Keratinocyte (primary cell): ENCODE measurements around the gene CHRNA10.

Source experiments
- CTCF ChIP-seq, 3 experiments: IDR thresholded peaks in 1 of 3; conservative IDR thresholded peaks in 1 of 3; optimal IDR thresholded peaks in 1 of 3; 2 replicates in 2 of 3; 3 replicates in 1 of 3; pipeline versions ENCODE3 to v1.5.1; 2011; ENCODE audit warnings: low read length in 3 of 3, mild to moderate bottlenecking in 3 of 3, moderate library complexity in 2 of 3, control low read depth in 1 of 3, inconsistent platforms in 1 of 3; ENCODE audit not compliant: insufficient read depth in 2 of 3; ENCODE audit errors: extremely low read depth in 1 of 3
- EZH2 ChIP-seq: IDR thresholded peaks from one replicate; pipeline ENCODE4 v1.6.1; 2012; ENCODE audit warnings: inconsistent platforms, mild to moderate bottlenecking, low read length, moderate library complexity

- TF ChIP-seq CTCF (optimal IDR thresholded peaks at IDR 0.05 in 1 of 3, IDR thresholded peaks at IDR 0.05 in 1 of 3, conservative IDR thresholded peaks at IDR 0.05 in 1 of 3; ENCODE audit: extremely low read depth in 1 of 3, insufficient read depth in 2 of 3, low read length in 3 of 3) (no peak), EZH2 (no peak)
Observed at GRCh38 chr11:3710485-3711259, 39.5 kb upstream of the CHRNA10 start.
